Measurements from ENCODE around the gene JARID2.

DNA sequence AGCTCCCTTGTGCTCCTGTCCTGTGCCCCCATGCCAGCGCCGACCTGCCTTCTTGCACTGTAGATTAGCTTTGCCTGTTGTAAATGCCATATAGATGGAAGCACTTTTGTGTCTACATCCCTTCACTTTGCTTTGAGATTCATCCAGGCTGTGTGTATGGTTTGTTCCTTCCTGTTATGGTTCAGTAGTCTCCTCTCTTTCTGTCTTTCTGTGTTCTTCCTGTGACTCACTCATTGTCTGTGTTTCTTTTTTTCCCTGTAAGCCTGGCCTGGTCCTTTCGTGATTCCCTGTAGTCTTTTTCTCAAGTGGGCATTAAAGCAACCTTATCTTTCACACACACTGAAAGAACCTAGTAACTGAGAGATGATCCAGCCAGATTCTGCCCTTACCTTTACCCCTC is 66.6 kb downstream of the JARID2 start:
- TF ChIP-seq, protein P1, sequence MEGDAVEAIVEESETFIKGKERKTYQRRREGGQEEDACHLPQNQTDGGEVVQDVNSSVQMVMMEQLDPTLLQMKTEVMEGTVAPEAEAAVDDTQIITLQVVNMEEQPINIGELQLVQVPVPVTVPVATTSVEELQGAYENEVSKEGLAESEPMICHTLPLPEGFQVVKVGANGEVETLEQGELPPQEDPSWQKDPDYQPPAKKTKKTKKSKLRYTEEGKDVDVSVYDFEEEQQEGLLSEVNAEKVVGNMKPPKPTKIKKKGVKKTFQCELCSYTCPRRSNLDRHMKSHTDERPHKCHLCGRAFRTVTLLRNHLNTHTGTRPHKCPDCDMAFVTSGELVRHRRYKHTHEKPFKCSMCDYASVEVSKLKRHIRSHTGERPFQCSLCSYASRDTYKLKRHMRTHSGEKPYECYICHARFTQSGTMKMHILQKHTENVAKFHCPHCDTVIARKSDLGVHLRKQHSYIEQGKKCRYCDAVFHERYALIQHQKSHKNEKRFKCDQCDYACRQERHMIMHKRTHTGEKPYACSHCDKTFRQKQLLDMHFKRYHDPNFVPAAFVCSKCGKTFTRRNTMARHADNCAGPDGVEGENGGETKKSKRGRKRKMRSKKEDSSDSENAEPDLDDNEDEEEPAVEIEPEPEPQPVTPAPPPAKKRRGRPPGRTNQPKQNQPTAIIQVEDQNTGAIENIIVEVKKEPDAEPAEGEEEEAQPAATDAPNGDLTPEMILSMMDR (IDR thresholded peaks at IDR 0.05; ENCODE audit: insufficient read depth, low read depth, low read length), result no peak
- TF ChIP-seq EZH2 (IDR thresholded peaks at IDR 0.05; ENCODE audit: insufficient read depth, low read length), result no peak
